ENCODE results near the gene HOXA9. TPM values are rescaled to one million over a fixed set of nuclear protein-coding genes. Genes with fewer than 3 reads are reported as not detected.

HOXA9 gene
- total RNA-seq, 1 donor from 2014 or later = not detected

DNA sequence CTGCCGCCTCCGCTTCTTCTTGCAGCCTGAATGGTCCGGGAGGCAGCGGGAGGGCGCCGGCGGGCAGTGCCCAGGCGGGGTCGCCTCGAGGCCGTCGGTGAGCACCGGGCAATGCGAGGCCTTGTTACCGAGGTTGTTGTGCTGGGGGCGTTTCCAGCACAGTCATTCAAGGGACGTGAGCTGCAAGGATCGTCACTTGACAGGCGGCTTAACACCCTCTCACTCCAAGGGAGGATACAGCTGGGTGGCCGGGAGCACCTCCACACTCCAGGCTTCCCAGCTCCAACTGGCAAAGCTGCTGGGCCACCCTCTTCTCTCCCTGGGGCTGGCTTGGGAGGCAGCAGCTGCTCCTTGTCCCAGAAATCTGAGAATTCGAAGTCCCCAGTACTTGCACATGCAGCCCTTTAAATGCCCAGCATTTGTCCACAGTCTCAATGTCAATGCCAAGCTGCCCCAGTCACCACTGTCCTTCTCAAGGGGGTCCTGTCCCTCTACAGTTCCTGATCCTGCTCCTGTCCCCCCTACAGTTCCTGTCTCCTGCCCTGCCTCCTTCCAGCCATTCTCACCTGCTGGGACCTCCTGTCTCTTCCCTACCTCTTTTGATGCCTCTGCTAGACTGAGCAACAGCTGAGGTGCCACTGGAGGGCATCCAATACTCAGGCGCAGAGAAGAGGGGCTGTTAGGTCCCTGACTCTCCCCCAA, 24.1 kb upstream of the HOXA9 start:
- intact Hi-C loops (cut with micrococcal nuclease) = loop anchor here (2.0 kb wide), 1 partner anchor 17 kb away; no protein-coding TSS in a partner anchor

DNA sequence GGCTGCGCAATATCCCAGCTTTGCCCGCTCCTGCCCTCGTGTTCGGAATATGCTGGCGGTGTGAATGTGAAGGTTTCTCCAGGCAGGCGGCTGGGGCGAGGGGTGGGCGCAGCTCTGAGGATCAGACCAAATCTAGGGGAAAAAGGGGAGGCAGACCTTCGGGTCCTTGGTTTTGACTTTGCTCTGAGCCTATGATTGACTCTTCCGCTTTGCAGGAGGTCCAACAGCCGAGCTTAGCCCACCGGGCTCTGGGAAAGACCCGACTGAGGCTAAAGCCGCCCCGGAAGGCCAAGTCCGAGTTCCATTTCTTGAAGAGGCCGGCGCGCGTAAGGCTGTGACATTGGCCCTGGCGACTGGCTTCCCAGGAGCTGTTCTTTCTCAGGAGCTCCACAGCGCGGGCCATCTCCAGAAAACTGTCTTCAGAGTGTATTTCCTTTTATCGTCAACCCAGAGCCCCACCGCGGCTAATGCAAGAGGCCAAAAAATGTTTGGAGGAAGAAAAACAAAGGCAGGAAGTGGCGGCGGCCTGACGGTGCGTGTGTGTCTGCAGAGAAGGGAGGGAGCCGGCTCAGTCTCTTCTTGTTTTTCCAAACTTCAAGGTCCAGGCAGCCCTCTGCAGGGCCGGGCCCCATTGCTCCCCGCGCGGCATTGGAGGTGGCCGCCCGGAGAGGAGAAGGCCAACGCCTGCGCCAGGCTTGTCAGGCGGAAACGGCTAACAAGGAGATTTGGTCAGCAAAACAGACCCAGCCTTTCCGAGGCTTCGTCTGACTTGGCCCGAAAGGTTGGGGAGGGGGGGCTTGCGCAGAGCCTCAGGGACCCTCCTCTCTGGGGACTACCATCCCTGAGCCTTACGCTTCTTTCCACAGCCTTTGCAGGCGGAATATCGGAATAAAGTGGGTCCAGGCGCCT, 23.3 kb upstream of the HOXA9 start:
- intact Hi-C loops (cut with micrococcal nuclease) = loop anchor here (2.0 kb wide), 1 partner anchor 18 kb away; no protein-coding TSS in a partner anchor

DNA sequence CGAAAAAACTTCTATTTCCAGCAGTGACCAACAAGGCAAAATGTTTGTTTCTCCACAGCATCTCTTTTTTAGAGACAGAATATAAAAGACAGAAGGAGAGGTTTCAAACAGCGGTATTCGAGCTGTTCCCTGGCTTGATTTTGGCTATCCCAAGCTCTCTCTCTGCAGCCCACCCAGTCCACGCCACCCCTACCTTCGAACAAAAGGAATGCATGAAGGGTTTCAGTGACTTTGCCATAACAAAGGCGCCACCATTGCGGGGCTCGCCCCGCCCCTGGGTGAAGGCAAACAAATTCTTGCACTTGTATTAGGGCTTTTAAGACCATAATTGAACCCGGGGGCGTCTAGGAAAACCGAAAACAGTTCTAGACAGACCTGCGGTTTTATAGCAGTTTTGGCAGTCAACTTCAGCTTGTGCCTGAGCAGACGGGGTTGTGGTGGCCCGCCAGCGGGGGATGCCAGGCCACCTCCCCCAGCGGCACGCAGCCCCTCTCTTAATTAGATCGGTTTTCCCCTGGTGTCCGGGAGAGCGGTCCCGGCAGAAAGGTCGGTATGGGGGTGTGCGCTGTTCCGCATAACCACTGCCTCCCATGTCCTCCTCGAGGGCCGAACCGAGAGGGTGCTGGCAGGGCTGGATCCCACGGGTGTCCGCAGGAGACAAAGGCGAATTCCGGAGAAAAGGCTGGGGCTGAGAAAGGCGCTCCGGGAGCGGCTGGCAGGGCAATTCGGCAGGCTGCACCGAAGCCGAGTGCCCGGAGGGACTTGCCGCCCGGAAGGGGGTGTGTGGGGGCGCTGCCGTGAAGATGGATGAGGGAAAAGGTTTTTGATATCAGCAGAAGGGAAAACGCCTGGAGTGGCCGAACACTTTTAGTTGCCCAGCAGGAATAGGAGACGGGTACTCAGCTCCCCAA, 22.4 kb upstream of the HOXA9 start:
- intact Hi-C loops (cut with micrococcal nuclease) = loop anchor here (2.0 kb wide), 1 partner anchor 19 kb away; no protein-coding TSS in a partner anchor

DNA sequence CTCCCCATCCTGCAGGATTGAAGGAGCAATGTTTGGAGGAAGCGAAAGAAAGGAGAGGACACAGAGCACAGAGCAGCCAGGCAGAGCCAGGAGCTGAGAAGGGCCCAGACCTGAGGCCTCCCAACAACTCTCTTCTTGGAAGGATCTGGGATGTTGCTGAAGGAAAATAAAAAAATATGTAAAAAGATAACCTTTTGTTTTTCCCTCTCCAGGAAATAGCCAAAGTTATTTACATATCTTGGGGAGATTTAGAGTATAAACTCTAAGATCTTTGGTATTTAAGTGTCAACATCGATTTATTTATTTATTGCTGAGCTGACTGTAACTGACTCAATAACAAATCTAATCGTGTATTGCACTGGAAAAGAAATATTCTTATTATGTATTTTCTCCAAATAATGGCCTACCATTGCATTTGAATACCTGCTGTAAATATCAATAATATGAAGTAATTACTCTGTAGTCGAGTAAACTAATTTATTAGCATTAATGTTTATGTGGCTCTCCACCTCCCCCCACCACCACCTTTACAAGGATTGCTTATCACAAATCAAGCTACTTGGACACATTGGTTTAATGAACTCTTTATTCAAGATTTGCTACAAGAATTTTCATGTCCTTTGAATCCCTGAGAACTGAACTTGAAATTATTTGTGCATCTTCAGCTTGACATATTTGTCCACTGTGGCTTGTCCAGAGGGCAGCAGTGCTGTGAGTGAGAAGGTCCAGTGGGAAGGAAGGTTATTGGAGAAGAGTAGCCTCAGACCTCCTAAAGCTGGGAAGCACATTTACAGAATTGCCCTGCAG, 21.5 kb upstream of the HOXA9 start:
- intact Hi-C loops (cut with micrococcal nuclease) = no loop called here

- intact Hi-C loops (cut with micrococcal nuclease) = loop anchor here (2.0 kb wide), 1 partner anchor 17 kb away; no protein-coding TSS in a partner anchor
Measured at GRCh38 chr7:27185854-27186667, 20.7 kb upstream of the HOXA9 start.

- intact Hi-C loops (cut with micrococcal nuclease) = loop anchor here (2.0 kb wide), 1 partner anchor 16 kb away; no protein-coding TSS in a partner anchor
Measured at GRCh38 chr7:27185013-27185853, 19.9 kb upstream of the HOXA9 start, which contains the start of gene HOXA11. TSS of gene HOXA11 (minus strand) at chr7:27185232. CDS start at chr7:27185144, 88 bp downstream.

DNA sequence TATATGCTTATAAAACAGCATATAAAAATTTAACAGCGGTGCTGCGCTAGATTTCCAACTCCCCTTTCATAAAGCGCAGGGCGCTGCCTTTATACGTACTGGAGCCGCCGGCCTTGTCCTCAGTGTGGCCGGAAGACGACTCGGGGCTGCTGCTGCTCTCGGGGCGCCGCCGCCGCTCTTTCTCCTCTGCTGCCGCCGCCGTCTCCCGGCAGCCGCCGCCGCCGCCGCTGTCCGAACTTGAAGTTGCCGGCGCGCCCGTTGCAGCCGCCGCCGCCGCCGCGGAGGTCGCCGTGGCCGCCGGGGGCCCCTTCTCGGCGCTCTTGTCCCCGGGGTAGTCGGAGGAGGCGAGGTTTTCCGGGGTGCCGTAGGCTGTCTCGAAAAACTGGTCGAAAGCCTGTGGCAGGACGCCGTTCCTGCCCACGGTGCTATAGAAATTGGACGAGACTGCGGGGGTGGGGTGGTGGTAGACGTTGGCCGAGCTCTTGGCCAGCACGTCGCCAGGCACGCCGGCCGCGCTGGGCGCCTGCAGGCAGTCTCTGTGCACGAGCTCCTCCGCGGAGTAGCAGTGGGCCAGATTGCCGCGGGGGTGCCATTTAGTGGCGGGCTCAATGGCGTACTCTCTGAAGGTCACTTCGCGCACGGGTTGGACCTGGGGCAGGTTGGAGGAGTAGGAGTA, 19.1 kb upstream of the HOXA9 start:
- intact Hi-C loops (cut with micrococcal nuclease) = loop anchor here (2.0 kb wide), 1 partner anchor 16 kb away; no protein-coding TSS in a partner anchor

- intact Hi-C loops (cut with micrococcal nuclease) = loop anchor here (2.0 kb wide), 1 partner anchor 15 kb away; no protein-coding TSS in a partner anchor
Measured at GRCh38 chr7:27183682-27184336, 18.5 kb upstream of the HOXA9 start.

GRCh38 chr7:27182861-27183681, 17.7 kb upstream of the HOXA9 start:
- intact Hi-C loops (cut with micrococcal nuclease) = no loop called here

- intact Hi-C loops (cut with micrococcal nuclease) = no loop called here
Measured at GRCh38 chr7:27182285-27182841, 17.0 kb upstream of the HOXA9 start.

DNA sequence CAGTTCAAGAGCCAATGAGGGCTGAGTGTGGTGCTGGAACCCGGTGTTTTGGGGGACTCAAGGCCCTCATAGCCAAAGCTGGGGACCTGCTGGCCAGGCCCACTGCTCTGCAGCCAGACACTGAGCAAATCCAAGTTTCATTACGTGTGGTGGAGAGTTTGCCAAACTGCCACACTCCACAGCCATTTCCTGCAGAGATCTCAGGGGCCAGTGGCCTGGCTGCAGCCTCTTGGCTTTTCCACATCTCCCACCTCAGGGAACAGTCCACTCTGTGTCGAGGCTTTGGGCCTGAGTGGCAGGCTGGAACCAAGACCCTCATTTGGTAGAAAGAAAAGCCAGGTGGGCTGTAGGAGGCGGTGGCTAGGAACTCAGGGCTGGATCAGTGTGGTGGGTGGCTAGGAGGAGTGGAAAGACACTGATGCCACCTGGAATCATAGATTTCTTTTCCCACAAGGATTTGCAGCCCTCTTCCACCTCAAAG, 16.5 kb upstream of the HOXA9 start:
- intact Hi-C loops (cut with micrococcal nuclease) = no loop called here

DNA sequence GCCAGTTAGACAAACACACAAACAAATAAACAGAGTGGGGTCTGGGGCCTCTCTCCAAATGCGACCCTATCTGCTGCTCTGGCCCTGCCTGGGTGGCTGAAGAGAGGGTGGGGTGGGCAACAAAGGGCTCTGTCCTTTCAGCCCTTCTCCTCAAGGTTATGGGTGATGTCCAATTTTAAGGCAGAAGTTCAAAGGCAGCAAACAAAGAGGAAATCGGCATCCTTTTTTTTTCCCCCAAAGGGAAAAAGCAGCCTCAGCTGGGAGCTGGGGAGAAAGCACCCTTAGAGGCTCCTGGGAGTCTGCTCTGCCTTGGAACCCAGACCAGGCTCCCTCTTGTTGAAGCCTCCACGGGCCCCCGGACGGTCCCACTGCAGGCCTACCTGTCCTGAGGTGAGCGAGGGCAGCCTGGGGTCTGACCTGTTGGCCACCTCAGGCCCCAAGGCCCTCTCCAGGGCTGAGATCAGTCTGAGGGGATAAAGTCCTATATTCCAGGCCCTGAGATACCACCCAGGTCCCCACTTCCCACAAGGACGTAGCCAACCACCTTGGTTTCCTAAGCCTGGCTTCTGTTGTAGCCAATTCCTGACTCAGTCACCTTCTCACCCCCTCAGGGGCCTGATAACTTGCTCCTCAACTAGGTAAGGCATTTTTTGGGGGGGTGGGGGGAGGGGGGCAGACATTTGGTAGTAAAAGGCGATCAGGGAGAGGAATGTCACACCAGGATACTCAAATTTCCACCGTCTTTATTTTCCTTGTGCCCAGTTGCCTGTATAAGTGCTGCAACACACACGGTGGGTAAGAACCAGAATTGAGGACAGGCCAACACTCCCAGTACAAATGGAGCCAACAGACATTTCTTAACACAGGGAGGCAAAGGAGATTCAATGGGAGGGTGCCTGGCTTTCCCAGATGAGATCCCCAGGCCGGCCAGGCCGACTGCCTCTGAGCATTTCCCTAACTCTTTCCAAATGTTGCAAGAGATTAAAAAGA, 15.4 kb upstream of the HOXA9 start:
- intact Hi-C loops (cut with micrococcal nuclease) = no loop called here

GRCh38 chr7:27179503-27180430, 14.4 kb upstream of the HOXA9 start:
- intact Hi-C loops (cut with micrococcal nuclease) = no loop called here

All from T-helper 1 cell treated with Interleukin-12 subunit alpha and Interleukin-12 subunit beta and Interleukin-4 antibody, amounts not matched to agents 30 ng/mL and 1 ng/mL, for 36 hours (primary cell).